Endothelial cell of umbilical vein (primary cell): ENCODE measurements around the gene PSMD10.

Experiments used
- CTCF ChIP-seq, 2 donors: IDR thresholded peaks; 1 replicate in 1 of 2; 2 replicates in 1 of 2; pipeline ENCODE4 v1.5.1; 2011; ENCODE audit warnings: low read length in 2 of 2, mild to moderate bottlenecking in 2 of 2, moderate library complexity in 2 of 2, control low read depth in 1 of 2, inconsistent platforms in 1 of 2, low read depth in 1 of 2; ENCODE audit not compliant: insufficient read depth in 1 of 2; ENCODE audit errors: extremely low read depth in 1 of 2
- EZH2 ChIP-seq: IDR thresholded peaks from 2 replicates; pipeline ENCODE4 v1.6.1; 2012; ENCODE audit warnings: borderline replicate concordance, low read depth, mild to moderate bottlenecking, moderate library complexity, low read length, inconsistent platforms; ENCODE audit not compliant: severe bottlenecking
- MAX ChIP-seq: IDR thresholded peaks from 2 replicates; pipeline ENCODE4 v1.6.1; 2011; ENCODE audit not compliant: insufficient read depth, insufficient read length

GRCh38 chrX:108055546-108055945 lies 35.8 kb downstream of the PSMD10 start:
- TF ChIP-seq CTCF (IDR thresholded peaks at IDR 0.05; ENCODE audit: extremely low read depth in 1 of 2, insufficient read depth in 1 of 2, low read depth in 1 of 2, low read length in 2 of 2) (no peak), EZH2 (no peak), MAX (no peak)
